Keratinocyte (primary cell): ENCODE results near the gene PRG3.

Experiments used
- EZH2 ChIP-seq: IDR thresholded peaks from one replicate; pipeline ENCODE4 v1.6.1; 2012; ENCODE audit warnings: inconsistent platforms, mild to moderate bottlenecking, low read length, moderate library complexity
- TF ChIP-seq, protein P1 (sequence below), 3 experiments: IDR thresholded peaks in 1 of 3; conservative IDR thresholded peaks in 1 of 3; optimal IDR thresholded peaks in 1 of 3; 2 replicates in 2 of 3; 3 replicates in 1 of 3; pipeline versions ENCODE3 to v1.5.1; 2011; ENCODE audit warnings: low read length in 3 of 3, mild to moderate bottlenecking in 3 of 3, moderate library complexity in 2 of 3, control low read depth in 1 of 3, inconsistent platforms in 1 of 3; ENCODE audit not compliant: insufficient read depth in 2 of 3; ENCODE audit errors: extremely low read depth in 1 of 3

DNA sequence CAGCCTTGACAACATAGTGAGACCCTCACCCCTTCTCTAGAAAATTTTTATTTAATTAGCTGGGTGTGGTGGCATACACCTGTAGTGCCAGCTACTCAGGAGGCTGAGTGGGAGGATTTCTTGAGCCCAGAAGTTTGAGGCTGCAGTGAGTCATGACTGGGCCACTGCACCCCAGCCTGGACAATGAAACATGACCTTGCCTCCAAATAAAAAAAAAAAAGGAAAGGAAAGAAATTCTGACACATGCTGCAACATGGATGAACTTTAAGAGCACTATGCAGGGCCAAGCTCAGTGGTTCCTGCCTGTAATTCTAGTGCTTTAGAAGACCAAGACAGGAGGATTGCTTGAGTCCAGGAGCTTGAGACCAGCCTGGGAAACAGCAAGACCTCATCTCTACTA lies 37.2 kb upstream of the PRG3 start:
- TF ChIP-seq, protein P1, sequence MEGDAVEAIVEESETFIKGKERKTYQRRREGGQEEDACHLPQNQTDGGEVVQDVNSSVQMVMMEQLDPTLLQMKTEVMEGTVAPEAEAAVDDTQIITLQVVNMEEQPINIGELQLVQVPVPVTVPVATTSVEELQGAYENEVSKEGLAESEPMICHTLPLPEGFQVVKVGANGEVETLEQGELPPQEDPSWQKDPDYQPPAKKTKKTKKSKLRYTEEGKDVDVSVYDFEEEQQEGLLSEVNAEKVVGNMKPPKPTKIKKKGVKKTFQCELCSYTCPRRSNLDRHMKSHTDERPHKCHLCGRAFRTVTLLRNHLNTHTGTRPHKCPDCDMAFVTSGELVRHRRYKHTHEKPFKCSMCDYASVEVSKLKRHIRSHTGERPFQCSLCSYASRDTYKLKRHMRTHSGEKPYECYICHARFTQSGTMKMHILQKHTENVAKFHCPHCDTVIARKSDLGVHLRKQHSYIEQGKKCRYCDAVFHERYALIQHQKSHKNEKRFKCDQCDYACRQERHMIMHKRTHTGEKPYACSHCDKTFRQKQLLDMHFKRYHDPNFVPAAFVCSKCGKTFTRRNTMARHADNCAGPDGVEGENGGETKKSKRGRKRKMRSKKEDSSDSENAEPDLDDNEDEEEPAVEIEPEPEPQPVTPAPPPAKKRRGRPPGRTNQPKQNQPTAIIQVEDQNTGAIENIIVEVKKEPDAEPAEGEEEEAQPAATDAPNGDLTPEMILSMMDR (optimal IDR thresholded peaks at IDR 0.05 in 1 of 3, IDR thresholded peaks at IDR 0.05 in 1 of 3, conservative IDR thresholded peaks at IDR 0.05 in 1 of 3; ENCODE audit: extremely low read depth in 1 of 3, insufficient read depth in 2 of 3, low read length in 3 of 3): no peak
- no peak for TF ChIP-seq EZH2
